GM12872 (cell line): ENCODE measurements around the gene KCNIP1.

ENCODE experiments used
- CTCF ChIP-seq: IDR thresholded peaks from 3 replicates; pipeline ENCODE4 v1.5.1; 2011; ENCODE audit warnings: low read depth, mild to moderate bottlenecking, low read length, moderate library complexity; ENCODE audit not compliant: insufficient read depth

Gene KCNIP1

GRCh38 chr5:170781946-170782345, 278.1 kb downstream of the KCNIP1 start:
- no peak for TF ChIP-seq CTCF

- TF ChIP-seq CTCF: no peak
Measured at GRCh38 chr5:170782438-170782837, 278.6 kb downstream of the KCNIP1 start.

GRCh38 chr5:170783498-170784247, 279.9 kb downstream of the KCNIP1 start, which contains the start of gene GABRP:
Gene GABRP (plus strand): TSS chr5:170783725. CDS start chr5:170788616, 4,891 bp downstream.
- no peak for TF ChIP-seq CTCF

GRCh38 chr5:170785416-170785815, 281.6 kb downstream of the KCNIP1 start:
- TF ChIP-seq CTCF: no peak
